Measurements from ENCODE around the gene BCKDHA.
"Not testable (repeated sequence)": the region's sequence is repeated elsewhere in the genome, so short reads cannot be mapped to it uniquely, and the experiment has no call there.

The BCKDHA gene

GRCh38 chr19:41402010-41402409 is 4.4 kb downstream of the BCKDHA start:
- DNase-seq: no peak

DNA sequence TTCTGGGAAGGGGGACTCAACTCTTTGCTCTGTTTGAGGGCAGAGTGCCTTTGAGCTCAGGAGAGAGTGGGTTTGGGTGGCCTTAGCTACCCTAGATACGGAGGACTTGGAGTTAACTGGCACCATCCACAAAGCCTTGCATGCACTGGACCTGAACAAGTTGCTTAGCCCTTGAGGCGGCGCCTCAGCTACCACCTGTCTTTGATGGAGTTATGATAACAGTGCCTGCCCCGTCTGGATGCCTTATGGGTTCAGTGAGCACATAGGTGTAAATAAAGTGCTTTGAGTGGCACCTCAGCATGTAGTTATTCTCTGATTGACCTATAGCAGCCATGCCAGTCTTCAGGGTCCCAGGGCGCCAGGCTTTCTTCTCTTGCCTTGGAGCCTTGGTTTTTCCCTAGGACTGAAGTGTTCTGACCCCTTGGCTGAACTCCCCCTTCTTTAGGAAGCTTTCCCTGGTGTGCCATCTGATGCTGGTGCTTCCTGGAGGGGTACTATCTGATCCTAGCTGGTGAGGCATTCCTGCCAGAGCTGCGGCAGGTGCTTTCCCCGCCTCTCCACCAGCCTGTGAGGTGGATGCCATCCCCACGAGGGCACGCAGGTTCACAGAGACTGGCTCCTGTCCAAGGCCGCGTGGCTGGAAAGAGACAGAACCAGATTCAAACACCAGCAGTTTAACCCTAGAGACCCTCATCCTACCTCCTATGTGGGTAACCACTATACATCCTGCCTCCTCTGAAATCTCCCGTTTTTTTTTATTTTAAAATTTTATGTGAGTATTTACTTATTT is 5.8 kb downstream of the BCKDHA start:
- DNase-seq: no peak

DNA sequence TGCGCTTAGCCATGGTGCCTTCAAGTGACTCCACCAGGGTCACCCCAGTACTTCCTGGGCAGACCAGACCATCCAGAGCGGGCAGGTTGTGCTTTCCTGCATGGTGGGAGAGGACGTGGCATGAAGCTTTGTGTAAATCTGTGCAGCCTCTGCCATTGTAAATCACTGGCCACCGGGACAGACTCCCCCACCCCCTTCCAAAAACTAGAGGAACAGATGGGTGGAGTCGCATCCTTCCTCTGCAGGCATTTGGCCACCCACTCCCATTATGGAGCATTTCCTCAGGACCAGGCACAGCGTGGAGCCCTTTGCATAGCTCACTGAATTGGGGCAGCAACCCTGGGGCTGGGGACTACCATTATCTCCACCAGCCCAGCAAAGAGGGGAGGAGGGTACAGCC is 8.2 kb downstream of the BCKDHA start:
- DNase-seq: no peak

DNA sequence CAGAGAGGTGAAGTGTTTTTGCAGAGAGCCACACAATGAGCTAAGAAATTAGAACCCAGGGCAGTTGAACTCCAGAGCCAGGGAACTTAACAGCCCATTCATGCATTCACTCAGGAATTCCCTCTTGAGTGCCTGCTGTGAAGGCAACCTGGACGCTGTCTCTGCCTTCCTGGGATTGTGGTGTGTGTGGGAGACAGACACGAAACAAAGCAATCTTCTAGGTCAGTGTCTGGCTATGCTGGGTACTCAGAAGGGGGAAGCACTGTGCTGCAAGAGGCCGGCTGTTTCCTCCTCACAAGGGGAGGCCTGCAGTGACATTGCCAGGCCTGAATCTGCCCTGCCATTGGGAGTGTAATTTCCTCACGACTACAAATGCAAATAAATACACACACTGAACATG is 9.7 kb downstream of the BCKDHA start:
- no peak for DNase-seq

GRCh38 chr19:41408256-41408655 is 10.6 kb downstream of the BCKDHA start:
- no peak for DNase-seq

DNA sequence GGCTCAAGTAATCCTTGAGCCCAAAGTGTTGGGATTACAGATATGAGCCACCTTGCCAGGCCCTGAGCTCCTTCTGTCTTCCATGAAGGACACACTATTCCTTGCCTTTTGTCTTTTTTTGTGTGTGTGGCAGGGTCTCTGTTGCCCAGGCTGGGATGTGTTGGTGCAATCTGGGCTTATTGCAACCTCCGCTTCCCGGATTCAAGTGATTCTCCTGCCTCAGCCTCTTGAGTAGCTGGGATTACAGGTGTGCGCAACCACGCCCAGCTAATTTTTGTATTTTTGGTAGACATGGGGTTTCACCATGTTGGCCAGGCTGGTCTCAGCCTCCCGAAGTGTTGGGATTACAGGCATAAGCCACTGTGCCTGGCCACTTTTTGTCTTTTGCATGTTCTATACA is 11.2 kb downstream of the BCKDHA start:
- not testable (repeated sequence) for DNase-seq

- DNase-seq: no peak
Observed at GRCh38 chr19:41409288-41409687, 11.7 kb downstream of the BCKDHA start.

DNA sequence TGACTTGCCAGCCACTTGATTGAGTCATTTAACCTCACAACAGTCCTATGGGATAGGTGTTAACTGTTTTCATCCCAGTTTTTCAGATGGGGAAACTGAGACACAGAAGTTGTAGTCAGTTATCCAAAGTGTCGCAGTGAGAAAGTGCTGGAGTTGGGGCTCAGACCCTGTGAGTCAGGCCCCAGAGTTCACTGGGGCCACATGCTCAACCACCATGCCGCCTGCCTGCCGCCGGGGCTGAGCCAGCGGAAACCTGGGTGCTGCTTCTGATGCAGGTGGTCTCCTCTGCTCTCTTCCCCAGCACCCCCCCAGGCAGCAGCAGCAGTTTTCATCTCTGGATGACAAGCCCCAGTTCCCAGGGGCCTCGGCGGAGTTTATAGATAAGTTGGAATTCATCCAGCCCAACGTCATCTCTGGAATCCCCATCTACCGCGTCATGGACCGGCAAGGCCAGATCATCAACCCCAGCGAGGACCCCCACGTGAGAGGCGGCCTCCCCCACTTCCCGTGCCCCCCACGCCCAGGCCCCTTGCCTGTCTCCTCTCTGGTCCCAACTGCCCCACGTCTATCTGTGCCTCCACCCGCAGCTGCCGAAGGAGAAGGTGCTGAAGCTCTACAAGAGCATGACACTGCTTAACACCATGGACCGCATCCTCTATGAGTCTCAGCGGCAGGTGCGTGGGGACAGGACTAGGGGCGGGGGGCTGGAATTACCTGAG is 12.9 kb downstream of the BCKDHA start:
- DNase-seq: no peak

DNA sequence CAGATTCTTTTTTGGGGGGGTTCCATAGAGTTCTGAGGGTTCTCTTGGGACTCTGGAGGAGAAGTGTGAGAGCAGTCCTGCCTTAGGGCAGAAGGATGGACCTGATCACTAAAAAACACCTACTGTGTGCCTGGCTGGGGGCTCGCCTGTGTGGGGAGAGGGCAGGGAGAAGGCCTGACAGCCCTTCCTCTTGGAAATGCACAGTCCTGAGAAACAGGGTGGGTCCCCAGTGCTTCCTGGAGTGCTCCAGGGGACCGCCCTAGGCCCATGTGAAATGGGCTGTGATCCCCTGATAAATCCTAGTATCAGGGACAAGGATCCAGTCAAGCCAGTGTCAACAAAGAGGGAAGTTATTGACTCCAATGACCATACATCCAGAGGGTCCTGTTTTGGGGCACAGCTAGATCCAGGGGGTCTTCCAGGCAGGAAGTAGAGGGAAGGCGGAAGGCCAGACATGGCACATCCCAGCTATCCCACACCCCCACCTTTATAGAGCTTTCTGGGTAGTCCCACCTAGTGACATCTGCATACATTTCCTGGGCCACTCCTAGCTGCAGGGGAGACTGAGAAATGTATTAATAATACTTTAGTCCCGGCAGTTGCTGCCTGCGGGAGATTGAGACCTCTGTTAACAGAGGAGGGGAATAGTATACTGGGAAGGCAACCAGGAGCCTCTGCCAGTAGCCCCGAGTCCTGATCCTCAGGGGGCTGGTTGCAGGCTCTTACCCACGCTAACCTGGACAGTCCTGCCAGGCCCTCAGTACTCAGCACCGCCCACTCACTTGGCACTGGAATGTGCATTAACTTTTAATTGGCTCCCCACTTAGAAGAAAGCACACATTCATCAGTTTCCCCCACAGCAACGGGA is 13.7 kb downstream of the BCKDHA start:
- DNase-seq: no peak

DNA sequence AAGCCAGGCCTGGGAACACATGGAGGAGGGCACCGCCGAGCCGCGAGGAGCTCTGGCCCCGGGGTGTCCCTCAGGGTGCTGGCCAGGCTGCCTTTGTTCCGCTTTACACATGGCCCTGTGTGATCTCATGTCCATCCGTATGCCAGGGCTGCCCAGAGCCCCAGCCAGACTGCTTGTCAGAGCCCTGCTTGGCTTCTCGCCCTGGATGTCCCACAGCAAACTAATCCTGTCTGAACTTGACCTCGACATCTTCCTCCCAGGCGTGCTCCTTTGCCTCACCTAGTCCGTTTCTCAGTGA is 14.3 kb downstream of the BCKDHA start:
- DNase-seq: peak in 43 of 56 donors; percentile 1 to 80 (median 42)

- DNase-seq: no peak
Observed at GRCh38 chr19:41412953-41413352, 15.3 kb downstream of the BCKDHA start.

DNA sequence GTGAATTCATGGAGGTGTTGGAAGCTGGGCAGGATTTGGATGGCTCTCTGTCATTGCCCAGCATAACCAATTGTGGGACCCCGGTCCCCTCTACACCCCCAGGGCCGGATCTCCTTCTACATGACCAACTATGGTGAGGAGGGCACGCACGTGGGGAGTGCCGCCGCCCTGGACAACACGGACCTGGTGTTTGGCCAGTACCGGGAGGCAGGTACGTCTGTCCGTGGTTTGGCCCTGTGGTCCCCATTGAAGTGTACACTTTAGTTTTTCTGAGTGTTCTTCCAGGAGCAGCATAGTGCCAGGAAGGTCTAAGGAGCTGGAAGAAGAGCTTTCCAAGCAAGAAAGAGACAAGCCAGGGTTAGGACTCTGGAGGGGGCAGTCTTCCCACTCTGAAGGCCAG is 16.3 kb downstream of the BCKDHA start:
- DNase-seq: no peak

GRCh38 chr19:41414461-41414860 is 16.8 kb downstream of the BCKDHA start:
- no peak for DNase-seq

GRCh38 chr19:41415154-41415571 is 17.5 kb downstream of the BCKDHA start:
- no peak for DNase-seq

- DNase-seq: no peak
Observed at GRCh38 chr19:41416194-41416674, 18.6 kb downstream of the BCKDHA start.

DNA sequence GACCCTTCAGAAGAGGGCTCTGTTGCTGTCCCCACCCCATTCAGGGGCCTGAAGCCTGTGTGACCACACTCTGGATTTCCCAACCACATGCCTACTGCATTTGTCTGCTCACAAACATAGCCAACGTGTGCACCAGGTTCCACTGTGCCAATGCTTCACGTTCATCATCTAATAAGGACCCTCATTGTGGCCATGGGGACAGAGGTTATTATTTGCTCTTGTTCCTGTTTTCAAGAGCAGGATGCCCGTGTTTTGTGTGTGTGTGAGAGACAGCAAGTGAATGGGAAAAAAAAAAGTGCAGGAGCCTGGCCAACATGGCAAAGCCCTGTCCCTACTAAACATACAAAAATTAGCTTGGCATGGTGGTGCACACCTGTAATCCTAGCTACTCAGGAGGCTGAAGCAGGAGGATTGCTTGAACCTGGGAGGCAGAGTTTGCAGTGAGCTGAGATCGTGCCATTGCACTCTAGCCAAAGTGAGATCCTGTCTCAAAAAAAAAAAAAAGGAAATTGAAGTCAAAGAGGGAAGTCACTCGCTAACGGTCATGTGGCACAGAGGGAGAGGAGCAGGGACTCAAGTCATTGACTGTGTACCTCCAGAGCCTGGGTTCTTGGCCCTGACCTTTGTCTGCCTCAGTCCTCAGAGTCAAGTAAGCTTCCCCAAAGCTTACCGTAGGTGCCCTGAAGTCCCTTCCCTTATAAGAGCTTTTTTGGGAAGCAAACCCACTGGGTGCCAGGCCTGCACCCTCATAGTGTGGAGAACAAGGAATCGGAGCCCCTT is 22.7 kb downstream of the BCKDHA start:
- peak in 3 of 56 donors; percentile 8 to 39 (median 9) for DNase-seq

DNA sequence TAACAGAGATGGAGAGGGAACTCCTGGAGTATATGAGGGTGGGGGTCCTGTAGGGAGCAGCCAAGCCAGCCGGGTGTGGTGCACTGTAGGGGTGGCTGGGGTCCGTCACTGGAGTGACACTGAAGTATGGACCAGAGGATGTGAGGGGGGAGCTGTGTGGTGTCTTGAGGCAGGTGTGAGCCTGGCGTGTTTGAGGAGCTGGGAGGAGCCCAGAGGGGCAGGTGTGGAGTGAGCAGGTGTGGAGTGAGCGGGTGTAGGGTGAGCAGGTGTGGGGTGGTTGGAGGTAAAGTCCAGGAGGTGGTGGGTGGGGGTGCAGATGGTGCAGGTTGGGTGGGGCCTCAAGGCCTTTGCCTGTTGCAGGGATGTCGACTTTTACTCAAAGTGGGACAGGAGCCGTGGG is 23.7 kb downstream of the BCKDHA start:
- no peak for DNase-seq

GRCh38 chr19:41421973-41422372 is 24.4 kb downstream of the BCKDHA start:
- no peak for DNase-seq

DNA sequence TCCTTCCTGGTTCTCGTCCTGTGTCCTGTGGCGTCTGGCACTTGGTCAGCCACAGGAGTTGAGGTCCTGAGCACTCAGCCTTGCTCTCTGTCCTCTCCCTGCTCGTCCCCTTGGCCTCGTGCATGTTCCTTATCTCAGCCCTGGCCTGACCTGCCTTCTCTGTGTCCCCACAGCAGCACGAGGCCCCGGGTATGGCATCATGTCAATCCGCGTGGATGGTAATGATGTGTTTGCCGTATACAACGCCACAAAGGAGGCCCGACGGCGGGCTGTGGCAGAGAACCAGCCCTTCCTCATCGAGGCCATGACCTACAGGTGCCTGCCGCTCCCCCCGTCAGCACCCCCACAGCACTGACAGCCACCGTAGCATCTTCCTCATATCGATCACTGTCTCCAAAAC is 24.8 kb downstream of the BCKDHA start:
- DNase-seq: no peak

DNA sequence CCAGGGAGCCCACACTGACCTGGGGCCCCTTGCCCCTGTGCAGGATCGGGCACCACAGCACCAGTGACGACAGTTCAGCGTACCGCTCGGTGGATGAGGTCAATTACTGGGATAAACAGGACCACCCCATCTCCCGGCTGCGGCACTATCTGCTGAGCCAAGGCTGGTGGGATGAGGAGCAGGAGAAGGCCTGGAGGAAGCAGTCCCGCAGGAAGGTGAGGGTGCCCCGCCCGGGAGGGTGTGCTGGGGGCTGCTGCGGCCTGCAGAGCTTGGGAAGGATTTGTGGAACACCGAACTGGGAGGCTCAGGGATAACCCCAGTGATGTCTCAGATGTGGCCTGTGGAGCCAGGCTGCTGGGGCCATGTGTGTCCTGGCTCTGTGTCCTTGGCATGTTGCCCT is 25.3 kb downstream of the BCKDHA start:
- DNase-seq: no peak

Measured in nucleus accumbens (tissue), 56 donors.